ENCODE measurements around the gene TBC1D22A. TPM values are rescaled to one million over a fixed set of nuclear protein-coding genes. Genes with fewer than 3 reads are reported as not detected.
A peak's percentile ranks its signal among the peaks of the same experiment; 100 is the strongest.

Gene TBC1D22A
- total RNA-seq, 1 donor: 17.7 TPM

DNA sequence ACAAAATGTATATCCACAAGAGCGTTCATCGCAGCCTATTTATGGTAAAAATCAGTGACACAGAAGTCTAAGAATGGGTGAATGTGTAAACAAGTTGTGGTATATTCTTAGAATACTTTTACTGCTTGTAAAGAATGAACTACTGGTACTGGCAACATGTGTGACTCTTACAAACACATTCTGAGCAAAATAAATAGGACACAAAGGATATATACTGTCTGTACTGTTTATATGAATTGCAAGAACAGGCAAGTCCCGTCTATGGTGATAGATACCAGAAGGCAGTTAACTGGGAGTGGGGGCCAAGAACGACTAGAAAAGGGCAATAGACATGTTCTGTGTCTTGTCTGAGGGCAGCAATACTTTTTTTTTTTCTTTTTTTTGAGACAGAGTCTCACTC lies 112.6 kb downstream of the TBC1D22A start:
- Histone ChIP-seq H4K20me1 (ENCODE audit: insufficient read depth, low read length) (peaks cover 12% of the 10 kb centered on the region), H3K4me2 (ENCODE audit: insufficient read depth, low read length) (no peak overlapping the region), H3K36me3 (ENCODE audit: insufficient read depth, low read length) (no peaks in the 10 kb centered on the region), H3K79me2 (ENCODE audit: insufficient read depth, low read length) (peaks cover 10% of the 10 kb centered on the region), H2AFZ (ENCODE audit: low read length) (no peak overlapping the region), H3K27ac (ENCODE audit: low read depth, low read length) (no peak overlapping the region), H3K9me3 (ENCODE audit: low read depth, low read length) (no peaks in the 10 kb centered on the region), H3K27me3 (ENCODE audit: insufficient read depth, low read length) (no peaks in the 10 kb centered on the region), H3K4me1 (ENCODE audit: insufficient read depth, low read length) (peaks cover 8% of the 10 kb centered on the region), H3K4me3 (ENCODE audit: insufficient read depth, low read length) (no peak overlapping the region)
- TF ChIP-seq, protein P1, sequence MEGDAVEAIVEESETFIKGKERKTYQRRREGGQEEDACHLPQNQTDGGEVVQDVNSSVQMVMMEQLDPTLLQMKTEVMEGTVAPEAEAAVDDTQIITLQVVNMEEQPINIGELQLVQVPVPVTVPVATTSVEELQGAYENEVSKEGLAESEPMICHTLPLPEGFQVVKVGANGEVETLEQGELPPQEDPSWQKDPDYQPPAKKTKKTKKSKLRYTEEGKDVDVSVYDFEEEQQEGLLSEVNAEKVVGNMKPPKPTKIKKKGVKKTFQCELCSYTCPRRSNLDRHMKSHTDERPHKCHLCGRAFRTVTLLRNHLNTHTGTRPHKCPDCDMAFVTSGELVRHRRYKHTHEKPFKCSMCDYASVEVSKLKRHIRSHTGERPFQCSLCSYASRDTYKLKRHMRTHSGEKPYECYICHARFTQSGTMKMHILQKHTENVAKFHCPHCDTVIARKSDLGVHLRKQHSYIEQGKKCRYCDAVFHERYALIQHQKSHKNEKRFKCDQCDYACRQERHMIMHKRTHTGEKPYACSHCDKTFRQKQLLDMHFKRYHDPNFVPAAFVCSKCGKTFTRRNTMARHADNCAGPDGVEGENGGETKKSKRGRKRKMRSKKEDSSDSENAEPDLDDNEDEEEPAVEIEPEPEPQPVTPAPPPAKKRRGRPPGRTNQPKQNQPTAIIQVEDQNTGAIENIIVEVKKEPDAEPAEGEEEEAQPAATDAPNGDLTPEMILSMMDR (IDR thresholded peaks at IDR 0.05; ENCODE audit: extremely low read depth, low read depth, low read length): no peak
- DNase-seq (ENCODE audit: insufficient read length, low spot score, missing footprints): no peak

DNA sequence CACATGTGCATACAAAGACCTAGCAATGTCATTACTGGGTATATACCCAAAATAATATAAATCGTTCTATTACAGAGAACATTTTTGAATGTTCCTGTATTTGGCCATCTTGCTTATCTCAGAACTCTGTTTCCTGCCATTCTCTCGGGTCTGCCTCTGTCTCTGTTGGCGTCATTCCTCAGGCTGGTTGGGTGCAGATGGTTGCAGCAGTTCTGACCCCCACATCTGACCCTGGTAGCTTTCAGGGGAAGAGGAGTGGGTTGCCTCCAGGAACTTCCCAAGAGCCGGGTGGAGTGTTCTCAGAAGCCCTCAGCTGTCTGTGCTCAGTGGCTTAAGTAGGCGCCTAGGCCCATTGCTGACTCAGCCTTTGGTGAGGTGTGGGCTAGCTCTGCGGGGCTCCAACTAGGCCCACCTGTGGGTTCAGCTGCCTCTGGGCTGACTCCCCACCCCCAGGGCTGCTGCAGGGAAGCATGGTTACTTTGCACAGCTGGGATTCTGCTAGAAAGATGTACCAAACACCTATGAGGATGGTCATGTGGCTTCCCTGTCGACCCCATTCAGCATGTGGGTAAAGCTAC lies 114.0 kb downstream of the TBC1D22A start:
- TF ChIP-seq, protein P1 (IDR thresholded peaks at IDR 0.05; ENCODE audit: extremely low read depth, low read depth, low read length): no peak
- no peaks in the 10 kb centered on the region for H3K9me3 ChIP-seq (ENCODE audit: low read depth, low read length)
- H3K36me3 ChIP-seq (ENCODE audit: insufficient read depth, low read length): no peaks in the 10 kb centered on the region
- H3K4me3 ChIP-seq (ENCODE audit: insufficient read depth, low read length): no peak overlapping the region
- H4K20me1 ChIP-seq (ENCODE audit: insufficient read depth, low read length): peaks cover 15% of the 10 kb centered on the region
- no peak overlapping the region for H2AFZ ChIP-seq (ENCODE audit: low read length)
- peaks cover 11% of the 10 kb centered on the region for H3K79me2 ChIP-seq (ENCODE audit: insufficient read depth, low read length)
- H3K27me3 ChIP-seq (ENCODE audit: insufficient read depth, low read length): no peaks in the 10 kb centered on the region
- DNase-seq (ENCODE audit: insufficient read length, low spot score, missing footprints): no peak
- no peak overlapping the region for H3K4me2 ChIP-seq (ENCODE audit: insufficient read depth, low read length)
- no peak overlapping the region for H3K27ac ChIP-seq (ENCODE audit: low read depth, low read length)
- peaks cover 8% of the 10 kb centered on the region for H3K4me1 ChIP-seq (ENCODE audit: insufficient read depth, low read length)

DNA sequence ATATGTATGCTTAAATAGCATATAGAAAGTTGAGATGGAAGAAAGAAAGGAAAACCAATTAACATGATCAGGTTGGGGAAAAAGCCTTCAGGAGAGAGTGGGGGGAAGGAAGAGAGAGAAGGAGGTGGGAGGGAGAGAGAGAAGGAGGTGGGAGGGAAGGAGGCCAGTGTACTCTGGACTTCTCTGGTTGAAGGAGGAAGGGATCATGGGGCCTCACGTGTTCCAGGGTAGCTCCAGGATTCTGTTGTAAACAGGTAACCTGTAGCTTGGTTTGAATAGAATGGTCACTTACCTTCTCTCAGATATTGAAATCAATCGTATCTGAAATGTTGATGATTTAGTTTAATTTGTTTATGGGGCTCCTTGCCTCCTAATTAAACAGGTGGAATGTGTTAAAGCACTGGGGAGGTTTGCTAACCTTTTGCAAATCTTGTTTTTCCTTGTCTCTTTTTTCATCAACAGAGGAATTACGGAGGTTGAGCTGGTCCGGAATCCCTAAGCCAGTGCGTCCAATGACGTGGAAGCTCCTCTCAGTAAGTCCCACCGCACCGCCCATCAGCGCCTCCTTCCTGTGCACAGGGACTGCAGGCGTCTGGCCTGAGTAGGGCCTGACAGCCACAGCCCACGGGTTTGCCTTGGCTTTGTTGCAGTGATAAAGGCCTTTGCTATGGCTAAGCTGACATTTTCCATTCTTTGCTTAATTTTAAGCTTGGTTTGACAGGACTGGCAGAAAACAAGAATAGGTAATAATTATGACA lies 115.9 kb downstream of the TBC1D22A start:
- no peak for DNase-seq (ENCODE audit: insufficient read length, low spot score, missing footprints)
- H3K4me2 ChIP-seq (ENCODE audit: insufficient read depth, low read length): no peak overlapping the region
- TF ChIP-seq, protein P1 (IDR thresholded peaks at IDR 0.05; ENCODE audit: extremely low read depth, low read depth, low read length): no peak
- H3K79me2 ChIP-seq (ENCODE audit: insufficient read depth, low read length): peaks cover 11% of the 10 kb centered on the region
- H3K4me3 ChIP-seq (ENCODE audit: insufficient read depth, low read length): no peak overlapping the region
- no peaks in the 10 kb centered on the region for H3K36me3 ChIP-seq (ENCODE audit: insufficient read depth, low read length)
- peaks cover 22% of the 10 kb centered on the region for H4K20me1 ChIP-seq (ENCODE audit: insufficient read depth, low read length)
- H3K27ac ChIP-seq (ENCODE audit: low read depth, low read length): no peak overlapping the region
- H3K4me1 ChIP-seq (ENCODE audit: insufficient read depth, low read length): peaks cover 8% of the 10 kb centered on the region
- H3K9me3 ChIP-seq (ENCODE audit: low read depth, low read length): no peaks in the 10 kb centered on the region
- H3K27me3 ChIP-seq (ENCODE audit: insufficient read depth, low read length): no peaks in the 10 kb centered on the region
- H2AFZ ChIP-seq (ENCODE audit: low read length): no peak overlapping the region

DNA sequence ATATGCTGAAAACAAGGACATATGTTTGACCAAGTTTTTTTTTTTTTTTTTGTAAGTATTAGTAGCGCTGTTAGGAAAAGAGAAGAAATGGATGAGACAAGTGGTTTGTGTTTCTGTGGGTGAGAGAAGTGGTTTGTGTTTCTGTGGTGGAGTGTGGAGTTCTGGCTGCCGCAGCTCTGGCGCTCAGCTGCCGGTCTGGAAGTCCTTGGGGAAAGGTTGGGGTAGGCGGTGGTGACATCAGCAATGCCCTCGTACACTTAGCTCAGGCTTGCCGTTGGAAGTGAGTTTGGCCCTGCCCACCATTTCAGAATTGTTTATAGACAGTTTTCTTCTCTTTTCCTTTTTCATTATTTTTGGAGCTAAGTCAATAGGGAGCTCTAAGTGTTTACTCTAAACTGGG lies 116.6 kb downstream of the TBC1D22A start:
- TF ChIP-seq, protein P1 (IDR thresholded peaks at IDR 0.05; ENCODE audit: extremely low read depth, low read depth, low read length): no peak
- no peaks in the 10 kb centered on the region for H3K9me3 ChIP-seq (ENCODE audit: low read depth, low read length)
- no peak overlapping the region for H3K27ac ChIP-seq (ENCODE audit: low read depth, low read length)
- H3K27me3 ChIP-seq (ENCODE audit: insufficient read depth, low read length): no peaks in the 10 kb centered on the region
- peaks cover 15% of the 10 kb centered on the region for H3K79me2 ChIP-seq (ENCODE audit: insufficient read depth, low read length)
- no peak overlapping the region for H2AFZ ChIP-seq (ENCODE audit: low read length)
- H3K4me3 ChIP-seq (ENCODE audit: insufficient read depth, low read length): no peak overlapping the region
- peak overlapping the region; percentile 9 for H3K4me2 ChIP-seq (ENCODE audit: insufficient read depth, low read length)
- no peaks in the 10 kb centered on the region for H3K36me3 ChIP-seq (ENCODE audit: insufficient read depth, low read length)
- H4K20me1 ChIP-seq (ENCODE audit: insufficient read depth, low read length): peaks cover 22% of the 10 kb centered on the region
- H3K4me1 ChIP-seq (ENCODE audit: insufficient read depth, low read length): peaks cover 8% of the 10 kb centered on the region
- DNase-seq (ENCODE audit: insufficient read length, low spot score, missing footprints): peak; percentile 85

Measured in osteoblast (primary cell).